HCT116 (cell line): ENCODE data around the gene GAS2L2. TPM values are rescaled to one million over a fixed set of nuclear protein-coding genes. Genes with fewer than 3 reads are reported as not detected.

Source experiments
- ATAC-seq: fragments of 200-7000 bp; cut with Tn5 transposase; 2 replicates; pipeline ENCODE4 v1.9.1; 2020; ENCODE audit warnings: mild to moderate bottlenecking, moderate library complexity
- BruUV-seq: library from RNA; stranded (reverse); fragments of 400-500 nt; replicated peaks from 2 replicates; lab custom pipeline; 2021; lab: Mats Ljungman, UMichigan
- CTCF ChIA-PET: fragments of 300-600 bp; sonication (Branson Sonifier 250); formaldehyde crosslinking; loops from one replicate; lab custom pipeline; 2021; ENCODE audit warnings: antibody characterized with exemption; lab: Charles Lee
- POLR2A ChIA-PET: fragments of 300-600, 350-600 bp; sonication (Branson Sonifier 250); formaldehyde crosslinking; loops from one replicate; lab custom pipeline; 2021; ENCODE audit warnings: antibody characterized with exemption; lab: Charles Lee
- RAD21 ChIA-PET, 2 experiments: fragments of 300-600 bp; sonication (Branson Sonifier 250); formaldehyde crosslinking; loops; one replicate each; lab custom pipeline; 2023; ENCODE audit warnings: low total read pairs in 2 of 2; ENCODE audit not compliant: uncharacterized antibody in 2 of 2, unreplicated experiment in 2 of 2, low non-redundant PET in 1 of 2; lab: Charles Lee
- DNase-seq: peaks from one replicate; pipeline ENCODE4 v3.0.0-alpha.2; 2010; ENCODE audit warnings: low read depth, low spot score
- H2AFZ ChIP-seq: fragments of 200-600 bp; shearing (Covaris generic), sonication (generic); 2 replicates; pipeline ENCODE4 v1.6.1; 2017; ENCODE audit warnings: low read depth, mixed run types, mixed read lengths, antibody characterized with exemption, low read length; ENCODE audit not compliant: poor library complexity, severe bottlenecking
- H3K27ac ChIP-seq: 2 replicates; pipeline ENCODE4 v1.5.1; 2012; ENCODE audit warnings: low read depth, low read length
- H3K27me3 ChIP-seq: fragments of 200-600 bp; sonication (generic); 2 replicates; pipeline ENCODE4 v1.6.1; 2016; ENCODE audit warnings: mixed run types, low read length, mixed read lengths; ENCODE audit not compliant: insufficient read depth
- H3K36me3 ChIP-seq, 2 experiments: fragments of 200-500 bp in 1 of 2; fragments of 200-600 bp in 1 of 2; sonication (Bioruptor generic) in 1 of 2; sonication (generic) in 1 of 2; 2 replicates each; pipeline versions ENCODE4 v1.5.1 to v1.6.1; 2014 to 2016; ENCODE audit warnings: low read length in 2 of 2, inconsistent platforms in 1 of 2, mixed read lengths in 1 of 2, mixed run types in 1 of 2; ENCODE audit not compliant: insufficient read depth in 2 of 2, control insufficient read depth in 1 of 2
- H3K4me1 ChIP-seq, 2 experiments: fragments of 200-600 bp in 1 of 2; sonication (generic) in 1 of 2; 2 replicates each; pipeline versions ENCODE4 v1.5.1 to v1.6.1; 2012 to 2017; ENCODE audit warnings: low read length in 2 of 2, inconsistent platforms in 1 of 2, mild to moderate bottlenecking in 1 of 2, mixed read lengths in 1 of 2, mixed run types in 1 of 2, moderate library complexity in 1 of 2; ENCODE audit not compliant: insufficient read depth in 2 of 2, control insufficient read depth in 1 of 2
- H3K4me2 ChIP-seq: fragments of 200-600 bp; sonication (generic); 2 replicates; pipeline ENCODE4 v1.6.1; 2017; ENCODE audit warnings: mixed run types, low read length, mixed read lengths
- H3K4me3 ChIP-seq, 2 experiments: fragments of 200-600 bp in 1 of 2; sonication (generic) in 1 of 2; replicated peaks in 1 of 2; 2 replicates each; pipeline ENCODE4 v1.5.1; 2011 to 2016; ENCODE audit warnings: low read length in 2 of 2, control low read depth in 1 of 2, low read depth in 1 of 2, mild to moderate bottlenecking in 1 of 2, mixed read lengths in 1 of 2, mixed run types in 1 of 2
- H3K79me2 ChIP-seq: fragments of 200-600 bp; sonication (generic); 2 replicates; pipeline ENCODE4 v1.6.1; 2017; ENCODE audit warnings: mild to moderate bottlenecking, mixed run types, low read length, moderate library complexity, mixed read lengths; ENCODE audit not compliant: insufficient read depth
- H3K9ac ChIP-seq: fragments of 200-600 bp; sonication (generic); 2 replicates; pipeline ENCODE4 v1.6.1; 2016; ENCODE audit warnings: low read length, mixed read lengths
- H3K9me2 ChIP-seq: fragments of 200-600 bp; sonication (generic), shearing (Covaris generic); 2 replicates; pipeline ENCODE4 v1.6.1; 2017; ENCODE audit warnings: mixed run types, mild to moderate bottlenecking, moderate library complexity; ENCODE audit not compliant: insufficient read depth
- H3K9me3 ChIP-seq, 2 experiments: fragments of 200-500 bp in 1 of 2; fragments of 200-600 bp in 1 of 2; sonication (Bioruptor generic) in 1 of 2; sonication (generic) in 1 of 2; 2 replicates each; pipeline ENCODE4 v1.6.1; 2014 to 2017; ENCODE audit warnings: low read length in 2 of 2, mixed read lengths in 2 of 2, inconsistent platforms in 1 of 2, low read depth in 1 of 2, mild to moderate bottlenecking in 1 of 2, mixed run types in 1 of 2, moderate library complexity in 1 of 2; ENCODE audit not compliant: control insufficient read depth in 1 of 2, insufficient read depth in 1 of 2
- H4K20me1 ChIP-seq: fragments of 200-600 bp; sonication (generic), shearing (Covaris generic); 2 replicates; pipeline ENCODE4 v1.6.1; 2017; ENCODE audit warnings: mixed run types, mild to moderate bottlenecking, moderate library complexity; ENCODE audit not compliant: insufficient read depth
- ATF3 ChIP-seq: IDR thresholded peaks from 2 replicates; pipeline ENCODE4 v1.6.1; 2012
- CBX3 ChIP-seq: IDR thresholded peaks from 2 replicates; pipeline ENCODE4 v1.6.1; 2012; ENCODE audit warnings: low read depth
- CEBPB ChIP-seq: IDR thresholded peaks from 2 replicates; pipeline ENCODE4 v1.6.1; 2012; ENCODE audit warnings: low read depth
- CTCF ChIP-seq, 3 experiments: fragments of 200-600 bp in 1 of 3; sonication (generic) in 1 of 3; IDR thresholded peaks in 2 of 3; conservative IDR thresholded peaks in 1 of 3; 2 replicates each; pipeline ENCODE4 v1.5.1; 2012 to 2017; ENCODE audit warnings: low read depth in 2 of 3, low read length in 2 of 3, antibody characterized with exemption in 1 of 3, borderline replicate concordance in 1 of 3, control low read depth in 1 of 3, mild to moderate bottlenecking in 1 of 3, mixed read lengths in 1 of 3, mixed run types in 1 of 3, moderate library complexity in 1 of 3; ENCODE audit not compliant: insufficient read depth in 1 of 3
- ELF1 ChIP-seq: IDR thresholded peaks from 2 replicates; pipeline ENCODE4 v1.6.1; 2012; ENCODE audit warnings: low read depth, borderline replicate concordance
- JUND ChIP-seq: IDR thresholded peaks from 2 replicates; pipeline ENCODE4 v1.6.1; 2012
- POLR2A ChIP-seq: IDR thresholded peaks from 2 replicates; pipeline ENCODE4 v1.7.0; 2011; ENCODE audit warnings: borderline replicate concordance; ENCODE audit not compliant: insufficient read depth, insufficient read length; ENCODE audit errors: extremely low read depth
- POLR2AphosphoS5 ChIP-seq: IDR thresholded peaks from 2 replicates; pipeline ENCODE4 v1.6.1; 2011; ENCODE audit warnings: mild to moderate bottlenecking, low read depth, low read length, moderate library complexity
- RAD21 ChIP-seq: IDR thresholded peaks from 2 replicates; pipeline ENCODE4 v1.6.1; 2012; ENCODE audit warnings: low read depth, mild to moderate bottlenecking
- REST ChIP-seq: IDR thresholded peaks from 2 replicates; pipeline ENCODE4 v1.6.1; 2012; ENCODE audit warnings: low read depth
- SIN3A ChIP-seq: IDR thresholded peaks from 2 replicates; pipeline ENCODE4 v1.6.1; 2012; ENCODE audit warnings: low read depth
- SP1 ChIP-seq: IDR thresholded peaks from 2 replicates; pipeline ENCODE4 v1.6.1; 2012; ENCODE audit warnings: low read depth
- SRF ChIP-seq: IDR thresholded peaks from 2 replicates; pipeline ENCODE4 v1.6.1; 2012; ENCODE audit warnings: low read depth
- YY1 ChIP-seq: IDR thresholded peaks from 2 replicates; pipeline ENCODE4 v1.6.1; 2011; ENCODE audit warnings: low read length, low read depth, moderate library complexity, mild to moderate bottlenecking; ENCODE audit not compliant: insufficient replicate concordance; ENCODE audit errors: extremely low read depth
- ZBTB33 ChIP-seq: IDR thresholded peaks from 2 replicates; pipeline ENCODE4 v1.6.1; 2011; ENCODE audit warnings: mild to moderate bottlenecking, low read length, moderate library complexity; ENCODE audit not compliant: insufficient replicate concordance; ENCODE audit errors: extremely low read depth
- ZFX ChIP-seq: fragments of 450-650 bp; IDR thresholded peaks from 2 replicates; pipeline ENCODE4 v1.6.1; 2017
- ZNF274 ChIP-seq: fragments of 200-500 bp; sonication (Bioruptor generic); IDR thresholded peaks from 2 replicates; pipeline ENCODE4 v1.6.1; 2014; ENCODE audit warnings: mild to moderate bottlenecking, low read depth, low read length, inconsistent platforms
- intact Hi-C: fragments of 100-400 bp; cut with micrococcal nuclease; formaldehyde crosslinking; loops from 2 replicates; pipeline ENCODE4 v1.10.0; 2022
- total RNA-seq: library from RNA; stranded (reverse); gene quantifications from one replicate; pipeline ENCODE4 v1.2.1, GENCODE V29; 2021; ENCODE audit not compliant: unreplicated experiment

GAS2L2 gene
- total RNA-seq, 1 experiment from 2014 or later = not detected

- no peaks in the 10 kb centered on the region for H3K9me3 ChIP-seq
- H3K4me3 ChIP-seq = no peak overlapping the region
- no TSS peak for BruUV-seq
- no peak for TF ChIP-seq CEBPB
- no peak for TF ChIP-seq ZBTB33
- no peak for TF ChIP-seq CTCF (IDR thresholded peaks at IDR 0.05 in 2 of 3, conservative IDR thresholded peaks at IDR 0.05 in 1 of 3; ENCODE audit: borderline replicate concordance in 1 of 3, insufficient read depth in 1 of 3, low read depth in 2 of 3, low read length in 2 of 3)
- TF ChIP-seq POLR2A = no peak
- TF ChIP-seq JUND = no peak
- no peak for TF ChIP-seq SIN3A
- no peak for TF ChIP-seq ZFX
- no peak for TF ChIP-seq YY1
- TF ChIP-seq ATF3 = no peak
- no peak for TF ChIP-seq CBX3
- TF ChIP-seq ELF1 = no peak
- no peak for TF ChIP-seq POLR2AphosphoS5
- no peak for TF ChIP-seq SRF
- TF ChIP-seq ZNF274 = no peak
- TF ChIP-seq SP1 = no peak
- TF ChIP-seq REST = no peak
- TF ChIP-seq RAD21 = no peak
- no peaks in the 10 kb centered on the region for H3K79me2 ChIP-seq
- peaks cover 14 to 17% of the 10 kb centered on the region in 2 experiments; a peak in 3 of 4 replicates for H3K36me3 ChIP-seq
- H3K27ac ChIP-seq = no peak overlapping the region
- CTCF ChIA-PET = no interaction called here
- no peak overlapping the region for H3K9ac ChIP-seq
- H4K20me1 ChIP-seq = no peaks in the 10 kb centered on the region
- no peak overlapping the region for H2AFZ ChIP-seq
- intact Hi-C loops = no loop called here
- no peak for ATAC-seq
- H3K4me1 ChIP-seq = peaks cover 0 to 3% of the 10 kb centered on the region in 2 experiments; a peak in 1 of 4 replicates
- DNase-seq = no peak
- POLR2A ChIA-PET = no interaction called here
- H3K9me2 ChIP-seq = no peaks in the 10 kb centered on the region
- RAD21 ChIA-PET = no interaction called here
- H3K4me2 ChIP-seq = no peak overlapping the region
- H3K27me3 ChIP-seq = no peaks in the 10 kb centered on the region
Observed at GRCh38 chr17:35726127-35726952, 26.7 kb downstream of the GAS2L2 start.
